Lower lobe of right lung (tissue), 2 donors: ENCODE data around the gene KCP. TPM values are rescaled to one million over a fixed set of nuclear protein-coding genes. Genes with fewer than 3 reads are reported as not detected.
"Not testable (repeated sequence)": the region's sequence is repeated elsewhere in the genome, so short reads cannot be mapped to it uniquely, and the experiment has no call there.

ENCODE experiments used
- ATAC-seq, 2 donors: fragments of 200-7000 bp; cut with Tn5 transposase; one replicate each; pipeline ENCODE4 v1.9.1; 2020 to 2022; ENCODE audit warnings: mild to moderate bottlenecking in 2 of 2, moderate library complexity in 2 of 2
- DNase-seq: peaks from one replicate; pipeline ENCODE4 v3.0.0-alpha.2; 2020
- H3K27ac ChIP-seq: fragments of 200-600 bp; one replicate; pipeline ENCODE4 v1.8.0; 2022
- H3K27me3 ChIP-seq: fragments of 200-600 bp; one replicate; pipeline ENCODE4 v1.8.0; 2022; ENCODE audit warnings: low read depth
- H3K36me3 ChIP-seq: fragments of 200-600 bp; one replicate; pipeline ENCODE4 v1.8.0; 2022; ENCODE audit warnings: mild to moderate bottlenecking
- H3K4me1 ChIP-seq: fragments of 200-600 bp; one replicate; pipeline ENCODE4 v1.8.0; 2022
- H3K4me3 ChIP-seq: fragments of 200-600 bp; one replicate; pipeline ENCODE4 v1.8.0; 2022; ENCODE audit warnings: mild to moderate bottlenecking
- H3K9me3 ChIP-seq: fragments of 200-600 bp; one replicate; pipeline ENCODE4 v1.8.0; 2022
- CTCF ChIP-seq: fragments of 200-600 bp; IDR thresholded peaks from one replicate; pipeline ENCODE4 v1.8.0; 2022; ENCODE audit warnings: antibody characterized with exemption, mild to moderate bottlenecking
- intact Hi-C: fragments of 100-400 bp; cut with DNase I; formaldehyde crosslinking; loops from one replicate; pipeline ENCODE4 v1.11.0; 2022
- total RNA-seq: library from RNA; stranded (reverse); fragmentation: NEBNext Ultra II Directional; extraction: Animal tissue kit (Norgen Biotek cat#: 25700); gene quantifications from one replicate; pipeline ENCODE4 v1.2.1, GENCODE V29; 2021
- donor health status: DM: no; HTN: yes; CAD: no; lungs with severe emphysema.

Gene KCP
- total RNA-seq, 1 donor from 2014 or later, result 1.3 TPM

- H3K9me3 ChIP-seq, result no peaks in the 10 kb centered on the region
- H3K4me1 ChIP-seq, result peaks cover 11% of the 10 kb centered on the region
- no peaks in the 10 kb centered on the region for H3K36me3 ChIP-seq
- H3K4me3 ChIP-seq, result no peak overlapping the region
- DNase-seq (no peak), ATAC-seq (no peak)
- intact Hi-C loops, result no loop called here
- H3K27ac ChIP-seq, result no peak overlapping the region
- H3K27me3 ChIP-seq, result peaks cover 52% of the 10 kb centered on the region
- TF ChIP-seq CTCF, result no peak
Observed at GRCh38 chr7:128916643-128916915, 6.1 kb upstream of the KCP start.

- no peak for TF ChIP-seq CTCF
- ATAC-seq (no peak), DNase-seq (no peak)
- no peaks in the 10 kb centered on the region for H3K9me3 ChIP-seq
- no peaks in the 10 kb centered on the region for H3K36me3 ChIP-seq
- peaks cover 11% of the 10 kb centered on the region for H3K4me1 ChIP-seq
- no peak overlapping the region for H3K27ac ChIP-seq
- peak overlapping the region; percentile 39 for H3K4me3 ChIP-seq
- intact Hi-C loops, result no loop called here
- peaks cover 55% of the 10 kb centered on the region for H3K27me3 ChIP-seq
Observed at GRCh38 chr7:128915841-128916642, 5.5 kb upstream of the KCP start.

- no peak overlapping the region for H3K27ac ChIP-seq
- H3K9me3 ChIP-seq, result no peaks in the 10 kb centered on the region
- peaks cover 60% of the 10 kb centered on the region for H3K27me3 ChIP-seq
- H3K4me1 ChIP-seq, result peaks cover 13% of the 10 kb centered on the region
- DNase-seq, result no peak
- H3K36me3 ChIP-seq, result no peaks in the 10 kb centered on the region
- intact Hi-C loops, result no loop called here
- ATAC-seq, result no peak
- peak overlapping the region; percentile 39 for H3K4me3 ChIP-seq
- no peak for TF ChIP-seq CTCF
Observed at GRCh38 chr7:128915271-128915819, 4.8 kb upstream of the KCP start.

GRCh38 chr7:128914566-128915151 is 4.2 kb upstream of the KCP start:
- intact Hi-C loops, result no loop called here
- H3K9me3 ChIP-seq, result no peaks in the 10 kb centered on the region
- TF ChIP-seq CTCF, result no peak
- H3K4me1 ChIP-seq, result peaks cover 19% of the 10 kb centered on the region
- no peak for ATAC-seq
- no peak overlapping the region for H3K4me3 ChIP-seq
- H3K36me3 ChIP-seq, result no peaks in the 10 kb centered on the region
- no peak for DNase-seq
- peaks cover 67% of the 10 kb centered on the region for H3K27me3 ChIP-seq
- no peak overlapping the region for H3K27ac ChIP-seq

- DNase-seq, result no peak
- no peak overlapping the region for H3K4me3 ChIP-seq
- TF ChIP-seq CTCF, result no peak
- peaks cover 70% of the 10 kb centered on the region for H3K27me3 ChIP-seq
- ATAC-seq, result no peak
- H3K27ac ChIP-seq, result no peak overlapping the region
- intact Hi-C loops, result no loop called here
- H3K36me3 ChIP-seq, result no peaks in the 10 kb centered on the region
- H3K4me1 ChIP-seq, result peaks cover 21% of the 10 kb centered on the region
- H3K9me3 ChIP-seq, result no peaks in the 10 kb centered on the region
Observed at GRCh38 chr7:128913870-128914565, 3.5 kb upstream of the KCP start.

GRCh38 chr7:128912709-128913495 is 2.4 kb upstream of the KCP start:
- intact Hi-C loops, H3K4me3 ChIP-seq, H3K36me3 ChIP-seq, DNase-seq, H3K9me3 ChIP-seq, H3K27ac ChIP-seq, ATAC-seq: not testable (repeated sequence)
- Histone ChIP-seq H3K4me1 (peaks cover 21% of the 10 kb centered on the region), H3K27me3 (peaks cover 76% of the 10 kb centered on the region)
